Endothelial cell of umbilical vein (primary cell): ENCODE measurements around the gene DSE. TPM values are rescaled to one million over a fixed set of nuclear protein-coding genes. Genes with fewer than 3 reads are reported as not detected.
A peak's percentile ranks its signal among the peaks of the same experiment; 100 is the strongest.

Experiments used
- BruUV-seq: library from RNA; stranded (reverse); fragments of 400-500 nt; replicated peaks from 2 replicates; lab custom pipeline; 2021; lab: Mats Ljungman, UMichigan
- CTCF ChIA-PET: fragments of 300-600, 350-600 bp; sonication (Branson Sonifier 250); formaldehyde crosslinking; loops from one replicate; lab custom pipeline; 2021; ENCODE audit warnings: antibody characterized with exemption, inconsistent platforms; lab: Charles Lee
- POLR2A ChIA-PET: fragments of 300-600, 350-600 bp; sonication (Branson Sonifier 250); formaldehyde crosslinking; loops from one replicate; lab custom pipeline; 2021; ENCODE audit warnings: antibody characterized with exemption, inconsistent platforms; lab: Charles Lee
- DNase-seq: peaks from one replicate; pipeline ENCODE4 v3.0.0-alpha.2; 2011; ENCODE audit warnings: low read depth, low spot score
- FAIRE-seq: peaks from 2 replicates; lab custom pipeline; 2011; peaks lifted over from hg19 to GRCh38; lab: Jason Lieb, UNC
- H2AFZ ChIP-seq: 2 replicates; pipeline ENCODE4 v1.6.0; 2012; ENCODE audit warnings: low read depth, low read length, control low read depth, inconsistent platforms
- H3K27ac ChIP-seq: 2 replicates; pipeline ENCODE4 v1.5.1; 2011; ENCODE audit warnings: low read depth, mild to moderate bottlenecking, control low read depth, low read length, moderate library complexity; ENCODE audit not compliant: insufficient read depth
- H3K27me3 ChIP-seq, 2 experiments: 2 replicates each; pipeline versions ENCODE4 v1.6.0 to v1.6.1; 2011; ENCODE audit warnings: low read length in 2 of 2, mixed read lengths in 1 of 2; ENCODE audit not compliant: control insufficient read depth in 2 of 2, insufficient read depth in 2 of 2
- H3K36me3 ChIP-seq, 2 experiments: 2 replicates in 1 of 2; 3 replicates in 1 of 2; pipeline ENCODE4 v1.5.1; 2011; ENCODE audit warnings: low read length in 2 of 2, mild to moderate bottlenecking in 1 of 2, moderate library complexity in 1 of 2; ENCODE audit not compliant: control insufficient read depth in 2 of 2, insufficient read depth in 2 of 2; ENCODE audit errors: extremely low read depth in 1 of 2
- H3K4me1 ChIP-seq: 3 replicates; pipeline ENCODE4 v1.5.1; 2011; ENCODE audit warnings: mild to moderate bottlenecking, low read length; ENCODE audit not compliant: control insufficient read depth, insufficient read depth; ENCODE audit errors: extremely low read depth
- H3K4me2 ChIP-seq: 2 replicates; pipeline ENCODE4 v1.6.1; 2011; ENCODE audit warnings: low read length, control low read depth, mixed read lengths; ENCODE audit not compliant: insufficient read depth
- H3K4me3 ChIP-seq, 3 experiments: fragments of 200-600 bp in 1 of 3; sonication (generic), shearing (Covaris generic) in 1 of 3; replicated peaks in 1 of 3; 2 replicates each; pipeline ENCODE4 v1.5.1; 2011 to 2016; ENCODE audit warnings: control low read depth in 3 of 3, low read length in 3 of 3, mild to moderate bottlenecking in 2 of 3, inconsistent platforms in 1 of 3, low read depth in 1 of 3, moderate library complexity in 1 of 3; ENCODE audit not compliant: insufficient read depth in 1 of 3
- H3K79me2 ChIP-seq: 2 replicates; pipeline ENCODE4 v1.6.0; 2012; ENCODE audit warnings: low read length, inconsistent platforms; ENCODE audit not compliant: control insufficient read depth, insufficient read depth
- H3K9ac ChIP-seq: replicated peaks from 2 replicates; pipeline ENCODE3; 2011; ENCODE audit warnings: low read length, control low read depth; ENCODE audit not compliant: insufficient read depth; ENCODE audit errors: extremely low read depth
- H3K9me1 ChIP-seq: replicated peaks from 3 replicates; pipeline ENCODE4 v1.6.0; 2011; ENCODE audit warnings: mild to moderate bottlenecking, low read length; ENCODE audit not compliant: control insufficient read depth, insufficient read depth; ENCODE audit errors: extremely low read depth
- H3K9me3 ChIP-seq: replicated peaks from 2 replicates; pipeline ENCODE4 v1.5.1; 2012; ENCODE audit warnings: low read length, inconsistent platforms; ENCODE audit not compliant: control insufficient read depth, insufficient read depth
- H4K20me1 ChIP-seq: replicated peaks from 2 replicates; pipeline ENCODE3; 2011; ENCODE audit warnings: mild to moderate bottlenecking, low read length; ENCODE audit not compliant: control insufficient read depth, insufficient read depth; ENCODE audit errors: extremely low read depth
- CTCF ChIP-seq, 2 donors: IDR thresholded peaks; 1 replicate in 1 of 2; 2 replicates in 1 of 2; pipeline ENCODE4 v1.5.1; 2011; ENCODE audit warnings: low read length in 2 of 2, mild to moderate bottlenecking in 2 of 2, moderate library complexity in 2 of 2, control low read depth in 1 of 2, inconsistent platforms in 1 of 2, low read depth in 1 of 2; ENCODE audit not compliant: insufficient read depth in 1 of 2; ENCODE audit errors: extremely low read depth in 1 of 2
- EZH2 ChIP-seq: IDR thresholded peaks from 2 replicates; pipeline ENCODE4 v1.6.1; 2012; ENCODE audit warnings: borderline replicate concordance, low read depth, mild to moderate bottlenecking, moderate library complexity, low read length, inconsistent platforms; ENCODE audit not compliant: severe bottlenecking
- FOS ChIP-seq: IDR thresholded peaks from 2 replicates; pipeline ENCODE4 v1.6.1; 2011; ENCODE audit warnings: mild to moderate bottlenecking, low read length, moderate library complexity, borderline replicate concordance; ENCODE audit not compliant: insufficient read depth
- GATA2 ChIP-seq: IDR thresholded peaks from 2 replicates; pipeline ENCODE4 v1.7.0; 2011; ENCODE audit warnings: low read depth, mild to moderate bottlenecking, moderate library complexity, mixed read lengths, low read length; ENCODE audit not compliant: insufficient read length, insufficient read depth
- JUN ChIP-seq: IDR thresholded peaks from 2 replicates; pipeline ENCODE4 v1.6.1; 2011; ENCODE audit warnings: borderline replicate concordance, low read depth; ENCODE audit not compliant: insufficient read length, insufficient read depth
- MYC ChIP-seq: IDR thresholded peaks from one replicate; pipeline ENCODE4 v1.6.1; 2011; ENCODE audit warnings: mild to moderate bottlenecking, low read depth, low read length
- POLR2A ChIP-seq: IDR thresholded peaks from 2 replicates; pipeline ENCODE4 v1.6.1; 2012; ENCODE audit warnings: low read depth, mild to moderate bottlenecking, control low read depth, low read length
- POLR2AphosphoS5 ChIP-seq: IDR thresholded peaks from 2 replicates; pipeline ENCODE4 v1.6.1; 2012; ENCODE audit warnings: low read depth, mild to moderate bottlenecking, control low read depth, low read length, moderate library complexity; ENCODE audit not compliant: insufficient read depth
- dilution Hi-C: fragments of 300-500 bp; cut with MboI; formaldehyde crosslinking; loops from one replicate; pipeline ENCODE4 v1.15.0; 2019; ENCODE audit warnings: low sequenced_read_pairs; ENCODE audit not compliant: extremely low pct_ligation_motif_present
- intact Hi-C: fragments of 100-400 bp; cut with micrococcal nuclease; formaldehyde crosslinking; loops from one replicate; pipeline ENCODE4 v1.10.0; 2022
- polyA plus RNA-seq, 4 experiments: library from polyadenylated mRNA; depleted of rRNA in 3 of 4; stranded (reverse) in 3 of 4; unstranded in 1 of 4; fragments of >200 nt; gene quantifications; 2 replicates each; pipeline versions ENCODE4 v1.2.1 to v1.2.3, GENCODE V29; 2011 to 2012; ENCODE audit warnings: missing spikeins in 1 of 4
- total RNA-seq: library from RNA; stranded (reverse); gene quantifications from 2 replicates; pipeline ENCODE4 v1.2.3, GENCODE V29; 2021
- TF ChIP-seq, protein P1 (sequence below): IDR thresholded peaks from 2 replicates; pipeline ENCODE4 v1.6.1; 2011; ENCODE audit not compliant: insufficient read depth, insufficient read length

DSE gene
- total and polyA plus RNA-seq, 2 donors (not counting 3 experiments of a cell fraction or from before 2014, with no cell fraction given), result 12.0 to 25.0 TPM

GRCh38 chr6:116371918-116372209, 1.1 kb downstream of the DSE start:
- intact Hi-C loops, result loop anchor here (1.0 to 5.0 kb wide), 6 partner anchors 14 to 200 kb away; partner anchors contain the start of genes CALHM5 and RWDD1
- dilution Hi-C loops, result no loop called here
- CTCF ChIA-PET, result interaction anchor here (0.8 to 2.2 kb wide), 10 partner anchors 15 to 191 kb away, joined by 3 to 26 read pairs (median 4); partner anchors contain the start of gene CALHM5
- peak overlapping the region; percentile 32 for H3K27ac ChIP-seq
- FAIRE-seq, result no peak
- no peaks in the 10 kb centered on the region for H3K36me3 ChIP-seq
- H3K4me1 ChIP-seq, result peaks cover 6% of the 10 kb centered on the region
- no peaks in the 10 kb centered on the region for H3K79me2 ChIP-seq
- H2AFZ ChIP-seq, result peak overlapping the region; percentile 48
- peak overlapping the region; percentile 95 for H3K4me2 ChIP-seq
- H3K9ac ChIP-seq, result peak overlapping the region; percentile 48
- BruUV-seq, result no TSS peak
- DNase-seq, result no peak
- H3K4me3 ChIP-seq, result peak overlapping the region; percentile 40 to 82 (median 71)
- no peaks in the 10 kb centered on the region for H3K9me1 ChIP-seq
- no peaks in the 10 kb centered on the region for H3K9me3 ChIP-seq
- no peaks in the 10 kb centered on the region for H4K20me1 ChIP-seq
- no peaks in the 10 kb centered on the region for H3K27me3 ChIP-seq
- POLR2A ChIA-PET, result interaction anchor here (1.2 to 1.4 kb wide), 2 partner anchors 18 to 140 kb away, joined by 3 read pairs; no protein-coding TSS in a partner anchor
- no peak for TF ChIP-seq POLR2AphosphoS5
- TF ChIP-seq, protein P1, sequence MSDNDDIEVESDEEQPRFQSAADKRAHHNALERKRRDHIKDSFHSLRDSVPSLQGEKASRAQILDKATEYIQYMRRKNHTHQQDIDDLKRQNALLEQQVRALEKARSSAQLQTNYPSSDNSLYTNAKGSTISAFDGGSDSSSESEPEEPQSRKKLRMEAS, result no peak
- no peak for TF ChIP-seq EZH2
- TF ChIP-seq GATA2, result no peak
- TF ChIP-seq FOS, result no peak
- no peak for TF ChIP-seq MYC
- no peak for TF ChIP-seq JUN
- TF ChIP-seq POLR2A, result no peak
- TF ChIP-seq CTCF (IDR thresholded peaks at IDR 0.05; ENCODE audit: extremely low read depth in 1 of 2, insufficient read depth in 1 of 2, low read depth in 1 of 2, low read length in 2 of 2), result no peak
